Lower lobe of right lung (tissue), 2 donors: Measurements from ENCODE around the gene RBBP8NL. TPM values are rescaled to one million over a fixed set of nuclear protein-coding genes. Genes with fewer than 3 reads are reported as not detected.
A peak's percentile ranks its signal among the peaks of the same experiment; 100 is the strongest.

Experiments used
- ATAC-seq, 2 donors: fragments of 200-7000 bp; cut with Tn5 transposase; one replicate each; pipeline ENCODE4 v1.9.1; 2020 to 2022; ENCODE audit warnings: mild to moderate bottlenecking in 2 of 2, moderate library complexity in 2 of 2
- DNase-seq: peaks from one replicate; pipeline ENCODE4 v3.0.0-alpha.2; 2020
- H3K27ac ChIP-seq: fragments of 200-600 bp; one replicate; pipeline ENCODE4 v1.8.0; 2022
- H3K27me3 ChIP-seq: fragments of 200-600 bp; one replicate; pipeline ENCODE4 v1.8.0; 2022; ENCODE audit warnings: low read depth
- H3K36me3 ChIP-seq: fragments of 200-600 bp; one replicate; pipeline ENCODE4 v1.8.0; 2022; ENCODE audit warnings: mild to moderate bottlenecking
- H3K4me1 ChIP-seq: fragments of 200-600 bp; one replicate; pipeline ENCODE4 v1.8.0; 2022
- H3K4me3 ChIP-seq: fragments of 200-600 bp; one replicate; pipeline ENCODE4 v1.8.0; 2022; ENCODE audit warnings: mild to moderate bottlenecking
- H3K9me3 ChIP-seq: fragments of 200-600 bp; one replicate; pipeline ENCODE4 v1.8.0; 2022
- intact Hi-C: fragments of 100-400 bp; cut with DNase I; formaldehyde crosslinking; loops from one replicate; pipeline ENCODE4 v1.11.0; 2022
- total RNA-seq: library from RNA; stranded (reverse); fragmentation: NEBNext Ultra II Directional; extraction: Animal tissue kit (Norgen Biotek cat#: 25700); gene quantifications from one replicate; pipeline ENCODE4 v1.2.1, GENCODE V29; 2021
- TF ChIP-seq, protein P1 (sequence below): fragments of 200-600 bp; IDR thresholded peaks from one replicate; pipeline ENCODE4 v1.8.0; 2022; ENCODE audit warnings: antibody characterized with exemption, mild to moderate bottlenecking
- donor health status: DM: no; HTN: yes; CAD: no; lungs with severe emphysema.

Gene RBBP8NL
- total RNA-seq, 1 donor from 2014 or later: 2.0 TPM

GRCh38 chr20:62368392-62368975 is 58.9 kb downstream of the RBBP8NL start:
- Histone ChIP-seq H3K27ac (no peak overlapping the region), H3K36me3 (no peaks in the 10 kb centered on the region), H3K27me3 (peaks cover 11% of the 10 kb centered on the region), H3K4me1 (peaks cover 71% of the 10 kb centered on the region), H3K4me3 (peak overlapping the region; percentile 70), H3K9me3 (no peaks in the 10 kb centered on the region)
- TF ChIP-seq, protein P1, sequence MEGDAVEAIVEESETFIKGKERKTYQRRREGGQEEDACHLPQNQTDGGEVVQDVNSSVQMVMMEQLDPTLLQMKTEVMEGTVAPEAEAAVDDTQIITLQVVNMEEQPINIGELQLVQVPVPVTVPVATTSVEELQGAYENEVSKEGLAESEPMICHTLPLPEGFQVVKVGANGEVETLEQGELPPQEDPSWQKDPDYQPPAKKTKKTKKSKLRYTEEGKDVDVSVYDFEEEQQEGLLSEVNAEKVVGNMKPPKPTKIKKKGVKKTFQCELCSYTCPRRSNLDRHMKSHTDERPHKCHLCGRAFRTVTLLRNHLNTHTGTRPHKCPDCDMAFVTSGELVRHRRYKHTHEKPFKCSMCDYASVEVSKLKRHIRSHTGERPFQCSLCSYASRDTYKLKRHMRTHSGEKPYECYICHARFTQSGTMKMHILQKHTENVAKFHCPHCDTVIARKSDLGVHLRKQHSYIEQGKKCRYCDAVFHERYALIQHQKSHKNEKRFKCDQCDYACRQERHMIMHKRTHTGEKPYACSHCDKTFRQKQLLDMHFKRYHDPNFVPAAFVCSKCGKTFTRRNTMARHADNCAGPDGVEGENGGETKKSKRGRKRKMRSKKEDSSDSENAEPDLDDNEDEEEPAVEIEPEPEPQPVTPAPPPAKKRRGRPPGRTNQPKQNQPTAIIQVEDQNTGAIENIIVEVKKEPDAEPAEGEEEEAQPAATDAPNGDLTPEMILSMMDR: no peak
- no peak for DNase-seq
- peak in 1 of 2 donors; percentile 6 for ATAC-seq
- intact Hi-C loops: no loop called here

- ATAC-seq: peak in 1 of 2 donors; percentile 23
- intact Hi-C loops: no loop called here
- TF ChIP-seq, protein P1: no peak
Observed at GRCh38 chr20:62367633-62368391, 59.5 kb downstream of the RBBP8NL start.

DNA sequence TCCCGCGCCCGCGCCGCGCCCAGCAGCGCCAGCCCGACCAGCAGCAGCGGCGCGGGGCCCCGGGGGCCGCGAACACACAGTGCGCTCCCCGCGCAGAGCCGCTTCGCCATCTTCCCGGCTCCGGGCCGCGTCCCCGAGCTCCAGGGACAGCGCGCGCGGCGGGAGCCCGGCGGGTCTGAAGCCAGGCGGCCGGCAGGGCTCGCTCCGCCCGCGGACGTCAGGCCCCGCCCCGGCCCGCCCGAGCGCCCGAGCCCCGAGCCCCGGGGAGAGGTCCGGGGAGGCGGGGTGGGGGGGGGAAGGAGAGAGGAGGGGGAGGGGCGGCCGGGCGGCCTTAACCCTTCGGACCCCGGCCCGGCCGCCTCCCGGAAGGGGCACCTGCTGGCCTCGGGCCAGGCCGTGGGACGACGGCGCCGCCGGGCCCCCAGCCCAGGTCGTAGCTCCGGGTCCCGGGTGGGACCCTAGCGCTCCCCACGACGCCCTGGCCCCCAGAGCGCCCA is 60.2 kb downstream of the RBBP8NL start, which contains the start of gene LAMA5:
LAMA5 (minus strand) TSS at position 177 of the 497 bp plus-strand sequence; CDS start at position 110, 67 bp downstream.
- Histone ChIP-seq H3K27me3 (peaks cover 11% of the 10 kb centered on the region), H3K27ac (peak within 1 kb of the TSS; percentile 86), H3K36me3 (peaks cover 2% of the 10 kb centered on the region), H3K4me3 (peak within 1 kb of the TSS; percentile 70), H3K9me3 (no peaks in the 10 kb centered on the region), H3K4me1 (peaks cover 84% of the 10 kb centered on the region)
- TF ChIP-seq, protein P1: no peak
- DNase-seq: peak; percentile 73
- peak; percentile 48 to 55 for ATAC-seq
- intact Hi-C loops: no loop called here

More at GRCh38 chr20:62367633-62368391, 59.5 kb downstream of the RBBP8NL start:
- Histone ChIP-seq H3K27ac (peak overlapping the region; percentile 86), H3K27me3 (peaks cover 11% of the 10 kb centered on the region), H3K36me3 (no peaks in the 10 kb centered on the region), H3K4me3 (peak overlapping the region; percentile 70), H3K9me3 (no peaks in the 10 kb centered on the region), H3K4me1 (peaks cover 78% of the 10 kb centered on the region)
- no peak for DNase-seq

DNA sequence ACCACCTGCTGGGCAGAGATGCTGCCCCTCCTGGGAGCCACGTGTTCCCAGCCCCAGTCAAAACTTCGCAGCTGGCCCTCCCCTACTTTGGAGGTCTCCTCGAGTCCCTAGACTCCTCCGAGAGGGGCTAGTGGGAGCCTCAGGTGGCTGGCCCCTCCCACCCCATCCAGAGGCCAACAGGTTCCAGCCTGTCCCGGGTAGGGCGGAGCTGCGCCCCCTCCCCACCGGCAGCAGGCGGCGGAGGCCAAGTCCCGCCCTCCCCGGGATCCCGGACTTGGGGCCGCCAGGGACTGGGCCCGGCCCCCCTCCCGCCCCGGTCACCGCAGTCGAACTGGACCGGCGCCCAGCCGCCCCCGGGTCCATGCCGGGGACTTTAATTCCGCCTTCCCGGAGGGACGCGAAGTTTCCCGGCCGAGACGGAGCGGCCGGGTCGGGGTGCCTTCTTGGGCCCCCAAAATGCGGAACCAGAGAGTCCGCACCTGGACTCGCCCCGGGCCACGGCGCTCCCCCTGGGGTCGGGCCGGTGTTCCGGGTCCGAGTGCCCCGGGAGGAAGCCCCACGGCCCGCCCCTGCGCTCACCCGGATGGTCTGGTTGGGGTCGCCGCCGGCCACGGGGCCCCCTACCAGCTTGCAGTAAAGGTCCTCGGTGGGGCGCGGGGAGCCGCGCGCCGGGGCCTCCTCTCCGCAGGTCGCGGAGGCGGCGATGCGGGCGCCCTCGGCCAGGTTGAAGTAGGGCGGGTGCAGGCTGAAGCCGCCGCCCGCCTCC is 60.8 kb downstream of the RBBP8NL start:
- Histone ChIP-seq H3K9me3 (no peaks in the 10 kb centered on the region), H3K4me3 (peak overlapping the region; percentile 70), H3K27ac (peak overlapping the region; percentile 86), H3K4me1 (peaks cover 91% of the 10 kb centered on the region), H3K36me3 (peaks cover 5% of the 10 kb centered on the region), H3K27me3 (peaks cover 11% of the 10 kb centered on the region)
- ATAC-seq: peak; percentile 22 to 28
- intact Hi-C loops: no loop called here
- TF ChIP-seq, protein P1: no peak
- DNase-seq: peak; percentile 76

DNA sequence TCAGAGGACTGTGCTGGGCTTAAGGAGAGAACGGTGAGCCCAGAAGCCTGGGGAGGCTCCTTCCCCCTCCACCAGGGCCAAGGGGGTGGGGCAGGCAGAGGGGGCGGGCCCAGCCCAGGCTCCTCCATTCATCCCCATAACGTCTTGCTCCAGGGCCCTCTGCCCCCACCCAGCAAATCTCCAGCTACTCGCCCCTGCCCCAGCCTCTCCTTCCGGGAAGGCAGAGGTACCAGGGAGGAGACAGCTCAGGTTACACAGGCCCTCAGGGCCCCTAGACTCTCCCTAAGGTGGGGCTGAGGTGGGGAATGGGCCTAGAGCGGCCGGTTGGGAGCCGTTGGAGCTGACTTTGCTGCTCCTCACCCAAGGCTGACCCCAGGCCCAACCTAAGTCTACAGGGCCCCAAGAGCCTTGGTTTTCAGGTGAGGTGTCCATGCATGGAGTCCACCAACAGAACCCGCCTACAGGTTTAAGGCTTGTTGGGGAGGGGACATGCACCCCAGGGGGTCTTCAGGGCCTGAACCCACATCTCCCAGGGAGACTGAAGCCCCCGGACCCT is 61.4 kb downstream of the RBBP8NL start:
- H3K27me3 ChIP-seq: peaks cover 11% of the 10 kb centered on the region
- intact Hi-C loops: no loop called here
- H3K27ac ChIP-seq: peak overlapping the region; percentile 86
- H3K9me3 ChIP-seq: no peaks in the 10 kb centered on the region
- peaks cover 5% of the 10 kb centered on the region for H3K36me3 ChIP-seq
- ATAC-seq (peak; percentile 31 to 46), DNase-seq (peak; percentile 58)
- TF ChIP-seq, protein P1: no peak
- peaks cover 92% of the 10 kb centered on the region for H3K4me1 ChIP-seq
- peak overlapping the region; percentile 70 for H3K4me3 ChIP-seq
